Stimulated activated CD4-positive, alpha-beta T cell treated with anti-CD3 and anti-CD28 coated beads, Interleukin-4, amount 100 ng/mL, for 1 hour (primary cell): ENCODE data around the gene DEPDC1B.
"Not testable (repeated sequence)": the region's sequence is repeated elsewhere in the genome, so short reads cannot be mapped to it uniquely, and the experiment has no call there.

Experiments used
- DNase-seq: peaks from one replicate; pipeline ENCODE4 v3.0.0-alpha.2; 2020

Gene DEPDC1B

DNA sequence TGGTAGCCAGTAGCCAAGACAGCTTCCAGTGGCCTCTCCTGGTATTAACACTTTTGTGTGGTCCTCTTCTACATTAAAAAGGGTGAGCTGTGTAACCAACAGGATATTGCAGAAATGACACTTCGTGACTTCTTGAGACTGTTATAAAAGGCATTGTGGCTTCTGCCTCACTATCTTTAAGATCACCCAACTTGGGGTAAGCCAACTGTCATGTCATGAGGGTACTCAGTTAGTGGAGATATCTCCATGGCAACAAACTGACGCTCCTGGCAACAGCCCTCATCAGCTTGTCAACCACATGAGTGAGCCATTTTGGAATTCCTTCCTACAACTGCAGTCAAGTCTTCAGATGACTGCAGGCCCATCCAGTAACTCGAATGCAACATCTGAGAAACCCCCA lies 121.7 kb downstream of the DEPDC1B start:
- no peak for DNase-seq

DNA sequence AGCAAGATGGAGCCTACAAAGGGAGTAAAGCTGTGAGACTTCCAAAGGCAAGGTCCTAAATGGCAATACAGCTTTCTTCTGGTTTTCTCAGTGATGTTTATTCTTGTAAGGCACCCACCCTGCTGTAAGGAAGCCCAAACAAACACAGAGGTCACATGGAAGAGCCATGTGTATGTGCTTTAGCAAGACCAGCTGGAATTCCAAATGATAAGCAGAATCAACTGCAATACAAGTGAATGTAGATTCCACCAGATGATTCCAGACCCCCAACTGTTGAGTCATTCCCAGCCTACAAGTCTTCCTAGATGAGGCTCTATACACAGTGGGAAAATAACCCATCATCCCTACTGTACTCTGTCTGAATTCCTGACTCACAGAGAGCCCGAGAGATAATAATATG lies 122.8 kb downstream of the DEPDC1B start:
- no peak for DNase-seq

DNA sequence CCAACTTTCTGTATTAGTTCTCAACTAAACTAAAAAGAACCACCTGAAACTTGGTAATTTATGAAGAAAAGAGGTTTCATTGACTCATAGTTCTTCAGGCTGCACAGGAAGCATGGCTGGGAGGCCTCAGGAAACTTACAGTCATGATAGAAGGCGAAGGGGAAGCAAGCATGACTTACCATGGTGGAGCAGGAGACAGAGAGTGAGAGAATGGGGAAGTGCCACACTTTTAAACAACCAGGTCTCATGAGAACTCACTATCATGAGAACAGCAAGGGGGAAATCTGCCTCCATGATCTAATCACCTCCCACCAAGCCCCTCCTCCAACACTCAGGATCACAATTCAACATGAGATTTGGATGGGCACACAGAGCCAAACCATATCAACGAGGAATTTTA lies 123.5 kb downstream of the DEPDC1B start:
- DNase-seq: no peak

DNA sequence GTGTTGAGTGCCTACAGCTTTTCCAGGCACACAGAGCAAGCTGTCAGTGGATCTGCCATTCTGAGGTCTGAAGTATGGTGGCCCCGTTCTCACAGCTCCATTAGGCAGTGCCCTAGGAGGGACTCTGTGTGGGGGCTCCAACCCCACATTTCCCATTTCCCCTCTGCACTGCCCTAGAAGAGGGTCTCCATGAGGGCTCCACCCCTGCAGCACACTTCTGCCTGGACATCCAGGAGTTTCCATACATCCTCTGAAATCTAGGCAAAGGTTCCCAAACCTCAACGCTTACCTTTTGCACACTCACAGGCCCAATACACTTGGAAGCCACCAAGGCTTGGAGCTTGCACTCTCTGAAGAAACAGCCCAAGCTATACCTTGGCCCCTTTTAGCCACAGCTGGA lies 131.3 kb downstream of the DEPDC1B start:
- DNase-seq: no peak

DNA sequence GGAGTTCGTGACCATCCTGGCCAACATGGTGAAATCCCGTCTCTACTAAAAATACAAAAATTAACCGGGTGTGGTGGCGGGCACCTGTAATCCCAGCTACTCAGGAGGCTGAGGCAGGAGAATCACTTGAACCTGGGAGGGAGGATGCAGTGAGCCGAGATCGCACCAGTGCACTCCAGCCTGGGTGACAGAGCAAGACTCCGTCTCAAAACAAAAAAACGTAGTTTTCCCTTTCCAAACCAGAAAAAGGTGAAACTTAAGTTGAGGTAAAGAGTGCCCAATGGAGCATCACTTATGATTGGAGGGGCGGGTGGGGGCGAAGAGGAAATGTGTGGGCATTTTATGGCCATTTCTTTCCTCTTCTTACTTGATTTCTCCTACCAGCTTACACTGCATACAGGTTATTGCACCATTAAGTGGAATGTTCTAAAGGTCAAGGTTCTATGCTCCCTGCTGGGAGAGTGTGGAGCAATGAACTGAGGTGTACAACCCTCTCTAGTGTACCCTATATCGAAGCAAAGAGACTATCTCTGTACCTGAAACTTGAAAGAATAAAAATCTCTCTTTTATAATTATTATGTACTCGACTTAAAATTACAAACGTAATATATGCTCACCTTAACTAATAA lies 136.2 kb downstream of the DEPDC1B start:
- no peak for DNase-seq

DNA sequence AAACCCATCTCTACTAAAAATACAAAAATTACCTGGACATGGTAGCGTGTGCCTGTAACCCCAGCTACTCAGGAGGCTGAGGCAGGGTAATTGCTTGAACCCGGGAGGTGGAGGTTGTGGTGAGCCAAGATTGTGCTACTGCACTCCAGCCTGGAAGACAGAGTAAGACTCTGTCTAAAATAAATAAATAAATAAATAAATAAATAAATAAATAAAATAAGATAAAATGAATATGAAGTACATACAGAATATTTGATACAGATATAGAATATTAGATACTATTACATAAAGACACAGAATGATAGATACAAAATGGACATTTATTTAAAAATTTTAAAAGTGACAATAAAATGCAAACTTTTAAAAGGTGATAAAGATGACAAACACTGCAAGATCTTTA lies 146.7 kb downstream of the DEPDC1B start:
- DNase-seq: not testable (repeated sequence)

DNA sequence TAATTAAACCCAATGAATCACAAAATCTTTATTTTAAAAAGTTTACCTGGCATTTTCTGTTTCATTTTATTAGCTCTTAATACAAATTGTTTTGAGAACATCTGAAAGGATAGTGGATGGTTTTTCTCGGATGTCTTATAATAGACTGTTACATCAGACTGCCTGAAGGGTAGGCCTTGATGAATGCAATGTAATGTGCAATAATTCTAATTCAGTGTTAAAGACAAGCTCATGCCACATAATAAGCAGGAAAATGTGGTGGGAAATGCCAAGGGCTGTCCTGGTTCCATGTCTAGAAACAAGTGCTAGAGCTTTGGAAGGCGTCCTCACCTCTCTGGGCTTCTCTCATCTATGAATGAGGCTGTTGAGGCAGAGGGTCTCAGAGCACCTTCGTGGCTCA lies 148.1 kb downstream of the DEPDC1B start:
- no peak for DNase-seq

DNA sequence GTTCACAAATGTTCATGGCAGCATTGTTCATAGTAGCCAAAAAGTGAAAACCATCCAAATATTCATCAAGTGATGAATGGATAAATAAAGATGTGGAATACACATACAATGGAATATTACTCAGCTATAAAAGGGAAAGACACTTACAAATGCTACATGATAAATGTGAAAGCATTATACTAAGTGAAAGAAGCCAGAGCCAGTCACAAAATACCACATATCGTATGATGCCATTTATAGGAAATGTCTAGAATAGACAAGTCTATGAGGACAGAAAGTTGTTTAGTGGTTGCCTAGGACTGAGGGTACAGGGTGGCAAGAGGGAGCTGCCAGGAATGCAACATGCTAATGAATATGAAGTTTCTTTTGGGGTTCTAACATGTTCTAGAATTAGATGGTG lies 148.7 kb downstream of the DEPDC1B start:
- DNase-seq: no peak

DNA sequence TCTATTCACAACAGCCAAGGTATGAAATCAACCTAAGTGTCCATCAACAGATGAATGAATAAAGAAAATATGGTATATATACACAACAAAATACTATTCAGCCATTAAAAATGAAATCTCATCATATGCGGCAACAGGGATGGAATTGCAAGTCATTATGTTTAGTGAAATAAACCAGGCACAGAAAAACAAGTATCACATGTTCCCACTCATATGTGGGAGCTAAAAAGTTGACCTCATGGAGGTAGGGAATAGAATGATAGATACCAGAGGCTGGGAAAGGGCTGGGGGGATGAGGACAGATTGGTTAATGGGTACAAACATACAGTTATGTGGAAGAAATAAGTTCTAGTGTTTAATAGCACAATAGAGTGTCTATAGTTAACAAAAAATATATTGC lies 149.7 kb downstream of the DEPDC1B start:
- no peak for DNase-seq

DNA sequence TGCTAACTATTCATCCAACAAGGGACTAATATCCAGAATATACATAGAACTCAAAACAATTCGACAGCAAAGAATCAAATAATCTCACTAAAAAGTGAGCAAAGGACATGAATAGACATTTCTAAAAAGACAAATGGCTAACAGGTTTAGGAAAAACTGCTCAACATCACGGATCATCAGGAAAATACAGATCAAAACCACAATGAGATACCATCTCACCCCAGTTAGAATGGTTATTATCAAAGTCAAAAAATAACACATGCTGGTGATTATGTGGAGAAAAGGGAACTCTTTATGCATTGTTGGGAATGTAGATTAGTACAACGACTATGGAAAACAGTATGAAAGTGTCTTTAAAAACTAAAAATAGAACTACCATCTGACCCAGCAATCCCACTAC lies 150.1 kb downstream of the DEPDC1B start:
- no peak for DNase-seq
